ENCODE data around the gene SORCS2.

DNA sequence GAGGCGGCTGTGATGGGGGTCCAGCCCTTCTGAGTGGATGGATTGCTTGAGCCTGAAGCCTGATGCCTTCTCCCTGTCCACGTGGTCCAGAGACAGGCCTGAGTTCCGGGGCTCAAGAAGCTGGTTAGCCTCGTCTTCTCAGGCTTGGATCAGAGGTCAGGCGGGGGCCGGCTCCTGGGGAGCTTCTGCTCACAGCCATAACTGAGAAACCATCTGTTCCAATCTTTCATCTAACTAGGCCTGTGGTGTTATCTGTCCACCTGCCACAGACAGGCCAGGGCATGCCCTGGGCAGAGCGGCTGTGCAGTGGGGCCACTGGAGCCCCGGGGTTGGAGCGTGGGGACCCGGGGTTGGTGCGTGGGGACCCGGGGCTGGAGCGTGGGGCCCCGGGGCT, 63.1 kb downstream of the SORCS2 start:
- TF ChIP-seq, protein P1, sequence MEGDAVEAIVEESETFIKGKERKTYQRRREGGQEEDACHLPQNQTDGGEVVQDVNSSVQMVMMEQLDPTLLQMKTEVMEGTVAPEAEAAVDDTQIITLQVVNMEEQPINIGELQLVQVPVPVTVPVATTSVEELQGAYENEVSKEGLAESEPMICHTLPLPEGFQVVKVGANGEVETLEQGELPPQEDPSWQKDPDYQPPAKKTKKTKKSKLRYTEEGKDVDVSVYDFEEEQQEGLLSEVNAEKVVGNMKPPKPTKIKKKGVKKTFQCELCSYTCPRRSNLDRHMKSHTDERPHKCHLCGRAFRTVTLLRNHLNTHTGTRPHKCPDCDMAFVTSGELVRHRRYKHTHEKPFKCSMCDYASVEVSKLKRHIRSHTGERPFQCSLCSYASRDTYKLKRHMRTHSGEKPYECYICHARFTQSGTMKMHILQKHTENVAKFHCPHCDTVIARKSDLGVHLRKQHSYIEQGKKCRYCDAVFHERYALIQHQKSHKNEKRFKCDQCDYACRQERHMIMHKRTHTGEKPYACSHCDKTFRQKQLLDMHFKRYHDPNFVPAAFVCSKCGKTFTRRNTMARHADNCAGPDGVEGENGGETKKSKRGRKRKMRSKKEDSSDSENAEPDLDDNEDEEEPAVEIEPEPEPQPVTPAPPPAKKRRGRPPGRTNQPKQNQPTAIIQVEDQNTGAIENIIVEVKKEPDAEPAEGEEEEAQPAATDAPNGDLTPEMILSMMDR (IDR thresholded peaks at IDR 0.05): no peak
- no peak for TF ChIP-seq POLR2AphosphoS5 (IDR thresholded peaks at IDR 0.05; ENCODE audit: low read depth, low read length)
- no peak for TF ChIP-seq REST (IDR thresholded peaks at IDR 0.05; ENCODE audit: insufficient read depth in 1 of 2, low read depth in 2 of 2, low read length in 1 of 2)
- TF ChIP-seq SIN3A (IDR thresholded peaks at IDR 0.05; ENCODE audit: borderline replicate concordance, insufficient read depth, low read depth, low read length): no peak

All from Panc1 (cell line).